ENCODE results near the gene PARD3. TPM values are rescaled to one million over a fixed set of nuclear protein-coding genes. Genes with fewer than 3 reads are reported as not detected.
"Not testable (repeated sequence)": the region's sequence is repeated elsewhere in the genome, so short reads cannot be mapped to it uniquely, and the experiment has no call there.

The PARD3 gene
- total RNA-seq, 3 donors from 2014 or later = 48.2 to 93.7 (median 60.6) TPM

DNA sequence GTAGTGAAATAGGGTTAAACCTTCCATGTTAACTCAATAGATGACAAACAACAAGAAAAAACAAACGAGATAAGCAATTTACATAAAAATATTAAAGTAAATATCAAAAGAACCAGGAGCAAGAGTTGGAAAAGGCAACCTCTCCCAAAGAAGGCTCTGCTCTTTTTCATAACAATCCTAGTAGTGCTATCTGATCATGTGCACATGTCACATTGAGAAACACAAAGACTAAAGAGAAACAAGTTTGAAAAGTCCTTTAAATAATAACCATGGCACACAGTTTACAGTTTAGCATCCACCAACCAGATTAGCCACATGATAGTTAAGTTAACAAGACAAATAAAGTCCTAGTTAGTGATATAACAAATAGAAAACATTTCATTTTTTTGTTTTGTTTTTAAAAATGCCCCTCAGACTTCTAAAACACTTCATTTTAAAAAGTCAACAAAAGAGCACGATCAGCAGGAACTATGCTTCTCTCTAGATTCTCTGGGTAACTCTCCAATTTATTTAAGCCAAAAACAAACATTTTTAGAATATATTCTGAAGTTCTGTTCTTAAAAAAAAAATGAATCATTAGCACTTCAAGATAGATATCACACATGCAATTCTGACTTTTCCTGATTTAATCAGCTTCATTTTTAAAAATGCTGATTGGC is 110.4 kb downstream of the PARD3 start:
- H3K36me3 ChIP-seq = no peaks in the 10 kb centered on the region
- no peak overlapping the region for H3K4me3 ChIP-seq
- H3K27me3 ChIP-seq = no peaks in the 10 kb centered on the region
- TF ChIP-seq POLR2AphosphoS5 (IDR thresholded peaks at IDR 0.05) (no peak), CTCF (IDR thresholded peaks at IDR 0.05) (no peak), POLR2A (IDR thresholded peaks at IDR 0.05) (no peak)
- peak overlapping the region in 1 of 2 donors; percentile 12 for H3K27ac ChIP-seq
- H3K4me1 ChIP-seq = no peaks in the 10 kb centered on the region
- DNase-seq (ENCODE audit: low spot score in 2 of 2) = no peak
- H3K9me3 ChIP-seq = no peaks in the 10 kb centered on the region
- intact Hi-C loops (cut with DNase I; ENCODE audit: low total_unique reads) = no loop called here

- no peak for TF ChIP-seq POLR2A (IDR thresholded peaks at IDR 0.05)
- no peak for TF ChIP-seq CTCF (IDR thresholded peaks at IDR 0.05)
- TF ChIP-seq POLR2AphosphoS5 (IDR thresholded peaks at IDR 0.05) = no peak
- peak overlapping the region in 1 of 2 donors; percentile 75 for H3K27ac ChIP-seq
- no peak overlapping the region for H3K4me3 ChIP-seq
- H3K9me3 ChIP-seq = no peaks in the 10 kb centered on the region
- intact Hi-C loops (cut with DNase I; ENCODE audit: low total_unique reads) = no loop called here
- no peaks in the 10 kb centered on the region for H3K36me3 ChIP-seq
- H3K27me3 ChIP-seq = no peaks in the 10 kb centered on the region
- peaks cover 0 to 8% of the 10 kb centered on the region in 2 donors for H3K4me1 ChIP-seq
- DNase-seq (ENCODE audit: low spot score in 2 of 2) = no peak
Observed at GRCh38 chr10:34702982-34703381, 112.1 kb downstream of the PARD3 start.

DNA sequence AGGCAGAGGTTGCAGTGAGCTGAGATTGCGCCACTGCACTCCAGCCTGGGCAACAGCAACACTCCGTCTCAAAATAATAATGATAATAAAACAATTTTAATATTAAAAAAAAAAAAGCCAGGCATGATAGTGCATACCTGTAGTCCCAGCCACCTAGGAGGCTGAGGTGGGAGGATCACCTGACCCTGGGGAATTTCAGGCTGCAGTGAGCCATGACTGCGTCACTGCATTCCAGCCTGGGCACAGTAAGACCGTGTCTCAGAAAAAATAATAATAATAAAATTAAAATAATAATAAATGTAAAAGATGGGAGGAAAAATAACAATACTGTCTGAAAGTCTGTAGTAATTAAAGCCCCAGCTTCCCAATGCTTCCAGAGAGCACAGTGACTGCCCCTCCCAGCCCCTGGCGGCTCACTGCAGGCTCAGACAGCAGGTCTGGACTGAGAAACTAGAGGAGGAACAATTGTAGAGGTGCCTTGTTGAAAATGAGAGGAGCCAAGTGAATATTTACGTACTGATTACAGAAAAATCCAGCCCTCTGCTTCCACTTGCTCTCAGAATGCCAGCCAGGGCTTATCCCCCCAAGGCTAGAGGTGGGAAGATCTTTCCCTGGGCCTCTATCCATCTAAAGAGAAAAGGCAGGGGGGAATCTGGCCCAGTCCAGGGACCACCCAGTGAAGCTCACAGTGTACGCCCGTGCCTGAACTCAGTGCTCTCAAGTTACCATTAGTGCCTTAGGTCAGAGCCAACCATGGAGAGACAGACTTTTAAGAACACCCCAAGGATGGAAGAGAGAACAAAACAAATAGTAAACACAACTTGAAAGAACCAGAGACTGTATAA is 112.8 kb downstream of the PARD3 start:
- peaks cover 0 to 8% of the 10 kb centered on the region in 2 donors for H3K4me1 ChIP-seq
- intact Hi-C loops (cut with DNase I; ENCODE audit: low total_unique reads) = no loop called here
- H3K36me3 ChIP-seq = no peaks in the 10 kb centered on the region
- H3K27me3 ChIP-seq = no peaks in the 10 kb centered on the region
- no peaks in the 10 kb centered on the region for H3K9me3 ChIP-seq
- DNase-seq (ENCODE audit: low spot score in 2 of 2) = peak in 1 of 2 donors; percentile 54
- peak overlapping the region; percentile 51 to 75 for H3K27ac ChIP-seq
- H3K4me3 ChIP-seq = no peak overlapping the region
- no peak for TF ChIP-seq POLR2A (IDR thresholded peaks at IDR 0.05)
- TF ChIP-seq CTCF (IDR thresholded peaks at IDR 0.05) = no peak
- no peak for TF ChIP-seq POLR2AphosphoS5 (IDR thresholded peaks at IDR 0.05)

GRCh38 chr10:34701194-34701593 is 113.9 kb downstream of the PARD3 start:
- DNase-seq (ENCODE audit: low spot score in 2 of 2) = no peak
- Histone ChIP-seq H3K36me3 (no peaks in the 10 kb centered on the region), H3K27ac (peak overlapping the region in 1 of 2 donors; percentile 75), H3K4me1 (peaks cover 0 to 8% of the 10 kb centered on the region in 2 donors), H3K4me3 (no peak overlapping the region), H3K9me3 (no peaks in the 10 kb centered on the region), H3K27me3 (no peaks in the 10 kb centered on the region)
- intact Hi-C loops (cut with DNase I; ENCODE audit: low total_unique reads) = no loop called here
- no peak for TF ChIP-seq POLR2AphosphoS5 (IDR thresholded peaks at IDR 0.05)
- no peak for TF ChIP-seq CTCF (IDR thresholded peaks at IDR 0.05)
- no peak for TF ChIP-seq POLR2A (IDR thresholded peaks at IDR 0.05)

GRCh38 chr10:34700752-34701151 is 114.3 kb downstream of the PARD3 start:
- not testable (repeated sequence) for H3K4me1 ChIP-seq

More at GRCh38 chr10:34700752-34701151, 114.3 kb downstream of the PARD3 start:
- H3K4me3 ChIP-seq; DNase-seq (ENCODE audit: low spot score in 2 of 2); H3K9me3 ChIP-seq; intact Hi-C loops (cut with DNase I; ENCODE audit: low total_unique reads); H3K36me3 ChIP-seq; H3K27me3 ChIP-seq: not testable (repeated sequence)
- H3K27ac ChIP-seq = peak overlapping the region in 1 of 2 donors; percentile 75
